A172 (cell line): ENCODE results near the gene MPND. TPM values are rescaled to one million over a fixed set of nuclear protein-coding genes. Genes with fewer than 3 reads are reported as not detected.
A peak's percentile ranks its signal among the peaks of the same experiment; 100 is the strongest.

Experiments used
- DNase-seq: peaks from one replicate; pipeline ENCODE4 v3.0.0-alpha.2; 2015; ENCODE audit warnings: low spot score
- total RNA-seq: library from RNA; depleted of rRNA; stranded (reverse); fragments of >200 nt; shearing (Covaris generic); gene quantifications from 2 replicates; pipeline ENCODE4 v1.2.3, GENCODE V29; 2014

The MPND gene
- total RNA-seq, 1 experiment from 2014 or later, result 6.4 TPM

GRCh38 chr19:4379383-4380253 is 36.3 kb downstream of the MPND start:
- DNase-seq, result peak; percentile 97

GRCh38 chr19:4380254-4380727 is 36.9 kb downstream of the MPND start:
- DNase-seq, result no peak

GRCh38 chr19:4385291-4386040 is 42.1 kb downstream of the MPND start:
- DNase-seq, result no peak

GRCh38 chr19:4386041-4386782 is 42.9 kb downstream of the MPND start:
- no peak for DNase-seq

- no peak for DNase-seq
Measured at GRCh38 chr19:4388337-4389063, 45.1 kb downstream of the MPND start.

GRCh38 chr19:4389064-4389375 is 45.7 kb downstream of the MPND start:
- no peak for DNase-seq

GRCh38 chr19:4389511-4390016 is 46.2 kb downstream of the MPND start:
- no peak for DNase-seq

GRCh38 chr19:4390017-4390566 is 46.7 kb downstream of the MPND start:
- DNase-seq, result no peak

- DNase-seq, result no peak
Measured at GRCh38 chr19:4390567-4391305, 47.4 kb downstream of the MPND start.

GRCh38 chr19:4391306-4391693 is 47.9 kb downstream of the MPND start:
- DNase-seq, result no peak

- DNase-seq, result peak; percentile 35
Measured at GRCh38 chr19:4391701-4392483, 48.5 kb downstream of the MPND start.

GRCh38 chr19:4393947-4394590 is 50.7 kb downstream of the MPND start:
- no peak for DNase-seq

- DNase-seq, result no peak
Measured at GRCh38 chr19:4396949-4397783, 53.8 kb downstream of the MPND start.

GRCh38 chr19:4399812-4400134 is 56.4 kb downstream of the MPND start:
- DNase-seq, result peak; percentile 31

- peak; percentile 89 for DNase-seq
Measured at GRCh38 chr19:4400135-4400936, 57.0 kb downstream of the MPND start, which contains the start of gene SH3GL1. TSS of gene SH3GL1 (minus strand) at chr19:4400547. CDS start at chr19:4400368, 179 bp downstream.

GRCh38 chr19:4401769-4402170 is 58.4 kb downstream of the MPND start:
- DNase-seq, result no peak
